Measurements from ENCODE around the gene MAP9.

DNA sequence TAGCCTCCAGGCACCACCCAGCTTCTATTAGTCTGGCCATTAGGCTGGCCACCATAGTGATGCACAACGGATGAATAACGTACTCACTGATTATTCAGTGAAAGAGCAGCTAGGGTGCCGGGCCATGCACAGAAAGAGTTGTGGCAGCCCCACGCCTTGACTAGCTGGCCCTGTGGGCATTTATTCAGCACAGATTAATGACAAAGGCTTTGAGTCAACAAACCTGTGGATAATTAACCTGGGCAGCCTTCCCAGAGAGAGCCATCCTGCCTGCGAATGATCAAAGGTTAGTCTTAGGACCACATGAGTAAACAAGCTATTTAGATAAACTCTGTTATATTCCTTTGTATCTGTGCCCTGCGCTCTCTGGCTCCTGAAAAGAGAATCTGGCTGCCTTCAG, 37.2 kb downstream of the MAP9 start:
- no peak for TF ChIP-seq POLR2A (IDR thresholded peaks at IDR 0.05)
- TF ChIP-seq, protein P1, sequence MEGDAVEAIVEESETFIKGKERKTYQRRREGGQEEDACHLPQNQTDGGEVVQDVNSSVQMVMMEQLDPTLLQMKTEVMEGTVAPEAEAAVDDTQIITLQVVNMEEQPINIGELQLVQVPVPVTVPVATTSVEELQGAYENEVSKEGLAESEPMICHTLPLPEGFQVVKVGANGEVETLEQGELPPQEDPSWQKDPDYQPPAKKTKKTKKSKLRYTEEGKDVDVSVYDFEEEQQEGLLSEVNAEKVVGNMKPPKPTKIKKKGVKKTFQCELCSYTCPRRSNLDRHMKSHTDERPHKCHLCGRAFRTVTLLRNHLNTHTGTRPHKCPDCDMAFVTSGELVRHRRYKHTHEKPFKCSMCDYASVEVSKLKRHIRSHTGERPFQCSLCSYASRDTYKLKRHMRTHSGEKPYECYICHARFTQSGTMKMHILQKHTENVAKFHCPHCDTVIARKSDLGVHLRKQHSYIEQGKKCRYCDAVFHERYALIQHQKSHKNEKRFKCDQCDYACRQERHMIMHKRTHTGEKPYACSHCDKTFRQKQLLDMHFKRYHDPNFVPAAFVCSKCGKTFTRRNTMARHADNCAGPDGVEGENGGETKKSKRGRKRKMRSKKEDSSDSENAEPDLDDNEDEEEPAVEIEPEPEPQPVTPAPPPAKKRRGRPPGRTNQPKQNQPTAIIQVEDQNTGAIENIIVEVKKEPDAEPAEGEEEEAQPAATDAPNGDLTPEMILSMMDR (IDR thresholded peaks at IDR 0.05), result no peak

Data from testis (tissue), 2 donors.